NT2/D1 (cell line): ENCODE results near the gene LCN1.
A peak's percentile ranks its signal among the peaks of the same experiment; 100 is the strongest.
"Not testable (repeated sequence)": the region's sequence is repeated elsewhere in the genome, so short reads cannot be mapped to it uniquely, and the experiment has no call there.

ENCODE experiments used
- DNase-seq: peaks from one replicate; pipeline ENCODE4 v3.0.0-alpha.2; 2011; ENCODE audit warnings: low read depth, low spot score
- H3K27me3 ChIP-seq: 2 replicates; pipeline ENCODE4 v1.6.0; 2011; ENCODE audit warnings: mild to moderate bottlenecking; ENCODE audit not compliant: insufficient read length, insufficient read depth
- H3K36me3 ChIP-seq: 2 replicates; pipeline ENCODE4 v1.6.1; 2011; ENCODE audit warnings: mild to moderate bottlenecking, low read length, mixed read lengths; ENCODE audit not compliant: insufficient read depth, insufficient read length
- H3K4me1 ChIP-seq: 2 replicates; pipeline ENCODE4 v1.5.1; 2011; ENCODE audit not compliant: insufficient read depth, insufficient read length
- H3K4me3 ChIP-seq: 2 replicates; pipeline ENCODE4 v1.5.1; 2011; ENCODE audit warnings: low read depth; ENCODE audit not compliant: insufficient read length
- H3K9ac ChIP-seq: 2 replicates; pipeline ENCODE4 v1.6.0; 2011; ENCODE audit warnings: low read depth; ENCODE audit not compliant: insufficient read length
- H3K9me3 ChIP-seq: 2 replicates; pipeline ENCODE4 v1.5.1; 2011; ENCODE audit warnings: mild to moderate bottlenecking, low read length; ENCODE audit not compliant: insufficient read depth
- SUZ12 ChIP-seq: IDR thresholded peaks from 2 replicates; pipeline ENCODE4 v1.6.1; 2011; ENCODE audit not compliant: insufficient read length, insufficient read depth; ENCODE audit errors: extremely low read depth
- YY1 ChIP-seq: IDR thresholded peaks from 2 replicates; pipeline ENCODE4 v1.6.1; 2011; ENCODE audit not compliant: insufficient read length, insufficient read depth
- ZNF274 ChIP-seq: IDR thresholded peaks from 2 replicates; pipeline ENCODE4 v1.6.1; 2011; ENCODE audit warnings: mild to moderate bottlenecking, low read depth, low read length

The LCN1 gene

DNA sequence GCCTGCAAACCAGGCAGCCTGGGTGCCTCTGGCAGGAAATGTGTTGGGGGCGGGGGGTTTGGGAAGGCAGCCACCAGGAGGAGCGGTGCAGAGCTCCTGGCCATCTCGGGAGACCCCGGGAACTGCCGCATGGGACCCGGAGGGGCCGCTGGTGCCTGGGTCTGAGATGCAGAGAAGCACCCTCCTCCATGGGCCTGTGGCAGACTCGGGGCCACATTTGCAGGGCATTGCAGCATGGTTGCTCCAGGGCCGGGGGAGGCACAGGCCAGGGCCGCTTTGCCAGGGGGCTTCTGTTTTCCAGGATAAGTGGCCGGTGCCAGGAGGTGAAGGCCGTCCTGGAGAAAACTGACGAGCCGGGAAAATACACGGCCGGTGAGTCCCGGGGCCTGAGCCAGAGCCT is 1.7 kb downstream of the LCN1 start:
- Histone ChIP-seq H3K4me3 (no peak overlapping the region), H3K4me1 (peaks cover 25% of the 10 kb centered on the region), H3K9ac (no peak overlapping the region), H3K27me3 (no peaks in the 10 kb centered on the region), H3K36me3 (no peaks in the 10 kb centered on the region), H3K9me3 (no peaks in the 10 kb centered on the region)
- TF ChIP-seq ZNF274 (no peak), YY1 (no peak), SUZ12 (no peak)
- DNase-seq: no peak

DNA sequence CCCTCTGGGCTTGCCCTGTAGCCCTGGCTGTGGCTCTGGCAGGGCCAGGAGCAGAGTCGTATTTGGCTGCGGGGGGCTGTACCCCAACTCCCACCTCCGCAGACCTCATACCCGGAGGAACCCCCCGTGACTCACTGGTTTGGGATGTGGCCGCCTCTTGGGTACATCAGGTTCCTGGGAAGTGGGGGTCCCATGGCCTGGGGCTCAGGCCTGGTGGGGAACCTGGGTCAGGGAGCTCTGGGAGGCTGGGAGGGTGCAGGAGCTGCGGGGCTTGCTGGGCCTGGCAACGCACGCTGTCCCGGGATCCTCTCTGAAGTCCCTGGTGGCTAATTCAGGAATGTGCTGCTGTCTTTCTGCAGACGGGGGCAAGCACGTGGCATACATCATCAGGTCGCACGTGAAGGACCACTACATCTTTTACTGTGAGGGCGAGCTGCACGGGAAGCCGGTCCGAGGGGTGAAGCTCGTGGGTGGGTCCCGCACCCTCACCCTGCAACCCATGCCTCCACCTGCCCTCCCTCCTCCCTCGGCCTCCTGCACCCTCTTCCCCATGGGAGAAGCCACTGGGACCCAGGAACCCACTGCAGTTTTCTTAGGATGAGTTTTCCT is 2.4 kb downstream of the LCN1 start:
- Histone ChIP-seq H3K9ac (no peak overlapping the region), H3K36me3 (no peaks in the 10 kb centered on the region), H3K4me3 (no peak overlapping the region), H3K9me3 (no peaks in the 10 kb centered on the region), H3K27me3 (no peaks in the 10 kb centered on the region), H3K4me1 (peaks cover 25% of the 10 kb centered on the region)
- TF ChIP-seq YY1 (no peak), ZNF274 (no peak), SUZ12 (no peak)
- DNase-seq: no peak

DNA sequence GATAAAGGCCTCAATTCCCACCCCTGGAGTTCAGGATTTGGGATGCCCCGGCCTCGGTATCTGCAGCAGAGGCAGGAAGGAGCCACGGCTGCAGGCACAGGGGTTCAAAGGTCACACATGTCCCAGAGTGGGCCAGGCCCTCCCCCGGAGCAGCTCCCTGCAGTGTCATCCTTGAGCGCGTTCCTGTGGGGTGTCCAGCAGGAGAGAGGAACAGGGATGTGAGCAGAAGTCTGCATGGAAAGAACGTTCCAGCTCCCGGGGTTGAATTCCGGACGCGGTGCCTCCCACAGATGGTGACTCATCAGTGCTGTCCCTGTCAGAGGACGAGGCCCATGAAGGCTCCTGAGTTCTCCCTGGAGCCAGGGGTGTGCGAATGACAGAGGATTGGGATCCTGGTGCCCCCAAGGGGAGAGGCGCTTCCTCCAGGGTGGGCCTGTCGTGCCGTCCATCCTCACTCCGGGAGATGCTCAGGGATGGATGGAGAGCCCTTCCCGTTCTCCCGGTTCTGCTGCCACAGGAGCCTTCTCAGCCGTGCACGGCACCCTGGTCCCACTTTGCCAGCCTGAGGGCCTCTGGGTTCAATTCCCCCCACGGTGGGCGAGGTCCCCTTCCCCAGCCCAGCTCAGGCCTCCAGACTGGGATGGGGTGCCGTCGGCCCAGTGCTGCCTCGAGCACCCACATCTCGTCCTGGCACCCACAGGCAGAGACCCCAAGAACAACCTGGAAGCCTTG is 3.1 kb downstream of the LCN1 start:
- Histone ChIP-seq H3K4me1 (peaks cover 25% of the 10 kb centered on the region), H3K36me3 (no peaks in the 10 kb centered on the region), H3K9me3 (no peaks in the 10 kb centered on the region), H3K9ac (no peak overlapping the region), H3K27me3 (no peaks in the 10 kb centered on the region), H3K4me3 (no peak overlapping the region)
- no peak for DNase-seq
- TF ChIP-seq YY1 (no peak), SUZ12 (no peak), ZNF274 (no peak)

DNA sequence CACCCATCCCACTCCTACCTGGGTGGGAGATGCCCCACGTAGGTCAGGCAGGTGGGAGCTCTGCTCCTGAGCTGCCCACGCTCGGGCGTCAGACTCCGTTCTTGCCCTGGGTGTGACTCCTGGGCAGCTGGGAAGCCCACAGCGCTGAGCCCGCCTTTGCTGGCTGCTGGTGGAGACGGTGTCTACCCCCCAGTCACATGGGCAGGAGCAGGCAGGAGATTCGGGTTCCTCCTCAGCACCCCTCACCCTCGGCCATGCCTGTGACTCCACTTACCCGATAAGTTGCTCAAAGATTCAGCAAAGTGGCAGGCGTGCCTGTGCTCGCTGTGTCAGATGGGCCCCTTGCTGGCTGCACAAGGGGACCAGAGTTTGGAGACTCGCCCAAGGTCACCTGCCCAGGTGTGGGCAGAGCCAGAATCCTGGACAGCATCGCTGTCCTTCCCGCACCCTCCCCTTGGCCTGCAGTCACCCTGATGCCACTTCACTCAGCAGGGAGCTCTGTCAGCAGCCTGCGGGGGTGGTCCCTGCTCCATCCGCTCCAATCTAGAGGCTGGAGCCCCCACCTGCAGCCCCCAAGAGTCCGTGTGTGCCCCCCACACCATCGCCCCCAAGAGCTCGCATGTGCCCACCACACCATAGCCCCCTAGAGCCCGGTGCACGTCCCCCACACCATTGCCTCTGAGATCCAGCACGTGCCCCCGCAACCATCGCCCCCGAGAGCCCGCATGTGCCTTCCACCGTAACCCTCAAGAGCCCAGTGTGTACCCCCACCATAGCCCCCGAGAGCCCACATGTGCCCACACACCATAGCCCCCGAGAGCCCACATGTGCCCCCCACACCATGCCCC is 4.2 kb downstream of the LCN1 start:
- H3K4me3 ChIP-seq: no peak overlapping the region
- H3K27me3 ChIP-seq: no peaks in the 10 kb centered on the region
- DNase-seq: no peak
- TF ChIP-seq YY1 (no peak), SUZ12 (no peak), ZNF274 (no peak)
- no peaks in the 10 kb centered on the region for H3K36me3 ChIP-seq
- H3K9ac ChIP-seq: no peak overlapping the region
- peaks cover 25% of the 10 kb centered on the region for H3K4me1 ChIP-seq
- no peaks in the 10 kb centered on the region for H3K9me3 ChIP-seq

DNA sequence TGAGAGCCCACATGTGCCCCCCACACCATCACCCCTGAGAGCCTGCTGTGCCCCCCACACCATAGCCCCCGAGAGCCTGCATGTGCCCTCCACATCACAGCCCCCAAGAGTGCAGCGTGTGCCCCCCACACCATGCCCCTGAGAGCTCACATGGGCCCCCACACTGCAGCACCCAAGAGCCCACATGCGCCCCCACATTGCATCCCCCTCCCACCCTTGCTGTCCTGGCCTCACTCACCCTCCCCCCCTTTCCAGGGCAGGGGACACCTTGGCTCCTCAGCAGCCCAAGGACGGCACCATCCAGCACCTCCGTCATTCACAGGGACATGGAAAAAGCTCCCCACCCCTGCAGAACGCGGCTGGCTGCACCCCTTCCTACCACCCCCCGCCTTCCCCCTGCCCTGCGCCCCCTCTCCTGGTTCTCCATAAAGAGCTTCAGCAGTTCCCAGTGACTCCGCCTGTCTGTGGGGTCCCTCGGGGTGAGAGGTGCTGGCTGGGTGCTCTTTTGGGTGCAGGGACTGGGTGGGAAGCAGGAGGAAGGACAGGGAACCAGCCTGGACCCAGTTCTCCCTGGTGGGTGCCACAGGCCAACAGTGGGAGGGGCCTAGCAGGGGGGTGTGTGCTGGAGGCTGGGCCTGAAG is 5.0 kb downstream of the LCN1 start:
- no peak for TF ChIP-seq ZNF274
- no peak for TF ChIP-seq YY1
- no peak for TF ChIP-seq SUZ12
- no peak for DNase-seq
- Histone ChIP-seq H3K4me1 (peaks cover 25% of the 10 kb centered on the region), H3K36me3 (no peaks in the 10 kb centered on the region), H3K4me3 (no peak overlapping the region), H3K9ac (peak overlapping the region; percentile 44), H3K27me3 (no peaks in the 10 kb centered on the region), H3K9me3 (no peaks in the 10 kb centered on the region)

DNA sequence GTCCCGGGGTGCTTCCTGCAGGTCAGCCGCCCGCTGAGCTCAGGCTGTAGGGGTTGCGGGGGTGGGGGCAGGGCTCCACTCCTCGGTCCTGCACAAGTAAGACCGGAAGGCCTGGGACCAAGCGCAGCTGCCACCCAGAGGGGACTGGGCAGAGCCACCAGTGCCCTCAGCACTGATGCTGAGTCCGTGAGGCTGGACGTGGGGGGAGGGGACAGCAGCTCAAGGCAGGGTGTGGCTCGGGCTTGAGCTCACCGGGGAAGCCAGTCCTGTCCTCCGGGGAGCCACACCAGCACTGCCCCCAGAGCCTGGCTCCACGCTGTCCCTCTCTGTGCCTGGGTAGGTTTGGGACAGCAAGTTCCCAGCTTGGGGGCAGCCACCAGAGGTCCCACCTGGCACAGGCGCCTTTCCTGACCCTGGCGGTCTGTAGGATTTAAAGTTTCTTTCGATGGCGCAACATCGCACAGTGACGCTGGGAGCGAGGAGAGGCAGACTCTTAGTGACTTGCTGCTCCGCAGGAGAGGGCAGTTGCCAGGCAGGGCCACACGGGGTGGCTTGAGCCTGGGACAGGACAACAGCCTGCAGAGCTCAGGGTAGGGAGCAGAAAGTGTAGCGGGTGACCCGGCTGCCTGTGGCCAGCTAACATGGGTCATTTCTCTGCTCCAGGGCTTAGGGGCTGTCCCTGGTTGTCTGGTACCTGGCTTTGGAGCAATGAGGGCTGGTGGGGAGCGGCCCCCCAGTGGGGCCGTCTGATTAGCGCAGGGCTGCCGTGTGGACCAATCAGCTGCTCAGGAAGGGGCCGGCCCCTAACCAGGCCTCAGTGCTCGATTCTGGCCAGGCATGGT is 5.7 kb downstream of the LCN1 start:
- Histone ChIP-seq H3K27me3 (no peaks in the 10 kb centered on the region), H3K9ac (peak overlapping the region; percentile 44)
- TF ChIP-seq YY1 (no peak), SUZ12 (no peak), ZNF274 (no peak)

DNA sequence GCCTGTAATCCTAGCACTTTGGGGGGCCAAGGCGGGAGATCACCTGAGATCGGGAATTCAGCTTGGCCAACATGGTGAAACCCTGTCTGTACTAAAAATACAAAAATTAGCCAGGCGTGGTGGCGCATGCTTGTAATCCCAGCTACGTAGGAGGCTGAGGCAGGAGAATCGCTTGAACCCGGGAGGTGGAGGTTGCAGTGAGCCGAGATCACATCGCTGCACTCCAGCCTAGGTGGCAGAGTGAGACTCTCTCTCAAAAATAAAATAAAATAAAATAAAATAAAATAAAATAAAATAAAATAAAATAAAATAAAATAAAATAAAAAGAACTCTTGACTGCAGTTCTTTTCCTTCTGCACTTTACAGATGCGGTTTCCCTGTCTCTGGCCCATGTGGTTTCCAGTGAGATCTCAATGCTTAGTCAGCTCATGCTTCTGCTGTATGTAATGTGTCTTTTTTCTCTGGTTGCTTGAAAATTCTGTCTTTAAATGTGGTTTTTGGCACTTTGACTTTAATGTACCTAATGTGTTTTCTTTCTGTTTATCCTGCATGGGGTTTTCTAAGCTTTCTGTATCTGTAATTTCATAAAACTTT is 7.7 kb downstream of the LCN1 start:
- H3K9ac ChIP-seq, DNase-seq, H3K4me3 ChIP-seq: not testable (repeated sequence)

More for the DNA sequence above, 5.7 kb downstream of the LCN1 start:
- Histone ChIP-seq H3K4me1 (peaks cover 25% of the 10 kb centered on the region), H3K4me3 (no peak overlapping the region), H3K9me3 (no peaks in the 10 kb centered on the region), H3K36me3 (no peaks in the 10 kb centered on the region)
- no peak for DNase-seq

More for the DNA sequence above, 7.7 kb downstream of the LCN1 start:
- H3K27me3 ChIP-seq, H3K9me3 ChIP-seq, H3K36me3 ChIP-seq: not testable (repeated sequence)
- H3K4me1 ChIP-seq: peaks cover 15% of the 10 kb centered on the region
